ENCODE results near the gene HNF1A. TPM values are rescaled to one million over a fixed set of nuclear protein-coding genes. Genes with fewer than 3 reads are reported as not detected.
"Not testable (repeated sequence)": the region's sequence is repeated elsewhere in the genome, so short reads cannot be mapped to it uniquely, and the experiment has no call there.

HNF1A gene
- total RNA-seq, 2 experiments from 2014 or later: not detected

DNA sequence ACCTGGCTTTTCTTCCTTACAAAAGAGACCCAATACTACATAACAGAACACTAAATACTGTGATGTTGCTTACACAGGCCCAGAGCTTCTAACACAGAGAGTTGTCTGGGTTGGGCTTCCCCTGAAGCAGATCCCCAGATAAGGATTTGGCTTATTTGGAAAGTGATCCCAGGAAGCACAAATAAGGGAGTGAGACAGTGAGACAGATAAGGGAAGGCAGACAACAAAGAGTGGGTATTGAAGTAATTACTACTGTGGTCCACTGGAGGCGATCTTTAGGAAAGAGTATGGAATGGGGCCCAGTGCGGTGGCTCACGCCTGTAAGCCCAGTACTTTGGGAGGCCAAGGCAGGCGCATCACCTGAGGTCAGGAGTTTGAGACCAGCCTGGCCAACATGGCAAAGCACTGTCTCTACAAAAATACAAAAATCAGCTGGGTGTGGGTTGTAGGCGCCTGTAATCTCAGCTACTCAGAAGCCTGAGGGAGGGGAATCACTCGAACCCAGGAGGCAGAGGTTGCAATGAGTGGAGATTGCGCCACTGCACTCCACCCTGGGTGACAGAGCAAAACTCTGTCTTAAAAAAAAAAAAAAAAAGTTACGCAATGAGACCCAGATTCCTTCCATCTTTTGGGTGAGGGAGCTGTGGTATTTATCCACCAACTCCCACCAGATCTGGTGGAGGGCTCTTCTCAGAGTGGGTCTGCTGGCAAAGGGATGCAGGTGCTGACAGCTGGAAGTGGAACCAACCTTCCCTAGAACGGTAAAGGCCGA, 48.1 kb downstream of the HNF1A start:
- CTCF ChIA-PET: interaction anchor here (1.6 to 2.5 kb wide), 2 partner anchors 10 to 33 kb away, joined by 3 to 10 read pairs; partner anchors contain the start of gene C12orf43
- POLR2A ChIA-PET: interaction anchor here (1.1 kb wide), 1 partner anchor 735 kb away, joined by 3 read pairs; the partner anchor contains the start of gene RNU4-2

DNA sequence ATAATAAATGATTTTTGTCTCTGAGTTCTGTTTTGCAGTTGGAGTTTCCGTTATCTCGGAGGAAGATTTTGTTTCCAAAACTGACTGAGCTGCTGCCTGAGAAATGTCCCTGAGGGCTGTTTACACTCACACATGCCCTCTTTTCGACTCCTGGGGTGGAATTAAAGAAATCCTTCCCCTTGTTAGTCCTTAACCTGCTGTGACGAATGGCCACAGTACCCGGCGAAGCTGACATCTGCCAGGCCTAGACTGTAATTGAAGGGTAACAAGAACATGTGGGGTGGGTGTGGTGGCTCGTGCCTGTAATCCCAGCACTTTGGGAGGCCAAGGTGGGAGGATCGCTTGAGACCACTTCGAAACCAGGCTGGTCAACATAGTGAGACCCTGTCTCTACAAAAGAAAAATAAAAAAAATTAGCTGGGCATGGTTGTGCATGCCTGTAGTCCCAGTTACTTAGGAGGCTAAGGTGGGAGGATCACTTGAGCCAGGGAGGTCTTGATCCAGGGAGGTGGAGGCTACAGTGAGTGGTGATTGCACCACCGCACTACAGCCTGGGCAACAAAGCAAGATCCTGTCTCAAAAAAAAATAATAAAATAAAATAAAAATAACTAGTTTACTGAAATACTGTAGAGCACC, 52.4 kb downstream of the HNF1A start:
- CTCF ChIA-PET: no interaction called here
- POLR2A ChIA-PET: no interaction called here

DNA sequence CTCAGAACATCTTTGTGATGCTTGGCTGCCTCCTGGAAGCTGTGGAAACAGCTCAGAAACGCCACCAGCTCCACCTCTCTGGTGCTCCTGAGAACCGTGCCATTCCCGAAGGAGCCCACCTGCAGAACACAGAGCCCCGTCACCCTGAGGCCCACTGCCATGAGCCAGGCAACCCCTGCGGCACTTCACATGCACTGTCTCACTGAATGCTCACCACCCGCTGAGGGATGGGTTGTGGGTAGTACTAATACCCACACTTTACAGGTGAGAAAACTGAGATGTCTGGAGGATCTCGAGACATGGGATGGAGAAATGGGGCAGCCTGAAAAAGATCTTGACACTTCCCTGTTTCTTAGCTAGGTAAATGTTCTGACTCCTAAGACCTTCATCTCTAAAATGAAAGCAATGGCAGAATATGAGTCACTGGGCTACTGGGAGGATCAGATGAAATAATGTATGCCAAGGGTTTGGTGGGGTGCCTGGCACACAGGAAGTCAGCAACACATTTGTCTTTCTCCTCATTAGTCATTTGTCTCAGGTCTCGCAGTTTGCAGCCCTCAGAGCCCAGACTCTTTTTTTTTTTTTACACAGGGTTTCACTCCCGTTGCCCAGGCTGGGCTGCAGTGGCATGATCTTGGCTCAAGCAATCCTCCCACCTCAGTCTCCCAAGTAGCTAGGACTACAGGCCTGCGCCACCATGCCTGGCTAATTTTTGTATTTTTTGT, 55.4 kb downstream of the HNF1A start:
- ChIA-PET CTCF (interaction anchor here (0.9 to 1.2 kb wide), 4 partner anchors 16 to 191 kb away, joined by 3 to 6 read pairs (median 3); no protein-coding TSS in a partner anchor), POLR2A (interaction anchor here (0.6 to 1.6 kb wide), 4 partner anchors 27 to 743 kb away, joined by 3 to 13 read pairs (median 5); no protein-coding TSS in a partner anchor)

DNA sequence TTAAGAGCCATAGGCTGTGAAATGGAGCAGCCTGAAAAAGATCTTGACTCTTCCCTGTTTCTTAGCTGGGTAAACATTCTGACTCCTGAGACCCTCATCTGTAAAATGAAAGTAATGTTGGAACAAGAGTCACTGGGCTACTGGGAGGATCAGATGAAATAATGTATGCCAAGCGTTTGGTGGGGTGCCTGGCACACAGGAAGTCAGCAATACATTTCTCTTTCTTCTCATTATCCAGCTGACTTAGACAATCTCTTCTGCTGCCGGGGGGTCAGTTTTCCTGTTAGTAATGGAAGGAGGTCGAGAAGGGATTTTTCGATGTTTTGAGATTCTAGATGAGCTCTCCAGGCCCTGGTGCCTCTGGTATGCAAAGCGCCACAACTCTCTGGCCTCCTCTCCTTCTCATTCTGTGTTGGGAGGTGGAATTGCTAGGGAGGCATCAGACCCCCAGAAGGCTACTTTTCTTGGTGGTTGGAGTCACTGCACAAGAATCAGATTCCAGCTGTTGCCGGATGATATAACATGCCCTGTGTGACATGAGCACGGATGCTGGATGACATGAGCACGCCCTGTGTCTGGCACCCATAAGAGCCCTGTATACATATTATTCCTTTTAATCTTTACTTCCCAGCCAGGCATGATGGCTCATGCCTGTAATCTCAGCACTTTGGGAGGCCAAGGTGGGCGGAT, 56.4 kb downstream of the HNF1A start:
- POLR2A ChIA-PET: interaction anchor here (0.6 to 1.6 kb wide), 4 partner anchors 26 to 744 kb away, joined by 3 to 13 read pairs (median 5); no protein-coding TSS in a partner anchor

DNA sequence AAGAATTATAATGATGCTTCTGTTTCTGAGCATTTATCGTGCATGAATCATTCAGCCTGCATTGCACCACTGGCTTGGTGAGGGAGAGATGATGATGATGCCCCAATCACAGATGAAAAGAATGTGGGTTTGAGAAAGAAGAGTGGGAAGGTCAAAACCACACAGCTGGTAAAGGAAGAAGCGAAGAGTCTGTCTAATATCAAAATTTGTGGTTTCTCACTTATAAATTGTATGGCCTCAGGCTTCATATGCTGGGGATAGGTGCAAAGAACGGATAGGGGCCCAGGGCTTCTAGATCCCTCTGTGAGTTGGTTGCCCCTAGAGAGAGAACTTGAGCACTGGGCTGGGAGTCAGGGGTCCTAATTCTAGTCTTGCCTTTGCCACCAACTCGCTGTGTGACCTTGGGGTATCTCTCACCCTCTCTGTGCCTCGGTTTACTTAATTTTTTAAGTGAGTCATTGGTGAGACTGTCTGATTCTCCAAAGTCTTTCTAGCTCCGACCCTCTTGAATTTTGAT, 58.5 kb downstream of the HNF1A start:
- ChIA-PET POLR2A (interaction anchor here (0.5 to 0.8 kb wide), 2 partner anchors 22 to 77 kb away, joined by 5 to 8 read pairs; no protein-coding TSS in a partner anchor), CTCF (interaction anchor here (3.2 kb wide), 1 partner anchor 23 kb away, joined by 17 read pairs; no protein-coding TSS in a partner anchor)

More for the DNA sequence above, 56.4 kb downstream of the HNF1A start:
- CTCF ChIA-PET: interaction anchor here (1.0 to 1.1 kb wide), 2 partner anchors 15 to 60 kb away, joined by 3 to 6 read pairs; no protein-coding TSS in a partner anchor

DNA sequence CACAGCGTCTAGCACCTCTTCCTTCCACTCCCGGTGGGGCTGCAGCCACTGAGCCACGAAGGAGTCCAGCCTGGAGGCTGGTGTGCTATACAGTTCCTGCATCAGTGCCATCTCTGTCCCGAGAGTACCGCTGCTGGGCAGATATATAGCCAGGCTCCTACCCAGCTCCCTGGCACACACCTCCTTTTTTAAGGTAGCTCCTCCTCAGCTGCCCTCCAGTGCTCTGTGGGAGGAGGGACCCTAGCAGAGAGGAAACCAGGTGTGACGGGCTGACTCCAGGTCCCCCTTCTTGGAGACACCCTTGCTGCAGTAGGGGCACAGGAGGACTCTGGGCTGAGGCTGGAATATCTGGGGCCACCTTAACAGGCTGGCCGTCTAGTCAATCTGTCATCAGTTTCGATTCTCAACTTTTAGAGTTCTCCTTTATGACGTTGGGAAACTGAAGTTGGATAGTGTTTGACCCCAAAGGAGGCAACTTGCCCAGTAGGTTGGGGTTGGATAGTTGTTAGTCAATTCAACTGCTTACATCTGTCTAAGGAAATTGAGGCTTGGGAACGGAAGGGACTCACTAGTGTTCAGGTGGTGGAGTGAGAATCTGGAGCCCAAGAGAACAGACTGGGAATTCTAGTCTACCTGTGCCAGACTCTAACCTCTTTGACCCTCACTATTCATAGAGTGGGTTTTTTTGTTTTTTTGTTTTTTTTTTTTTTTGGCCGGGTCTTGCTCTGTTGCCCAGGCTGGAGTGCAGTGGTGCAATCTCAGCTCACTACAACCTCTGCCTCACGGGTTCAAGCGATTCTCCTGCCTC, 60.7 kb downstream of the HNF1A start, which contains the start of gene OASL:
Gene OASL (minus strand): TSS at position 386 of the 808 bp plus-strand sequence. CDS start 275 bp downstream, at position 111.
- CTCF ChIA-PET: interaction anchor here (1.0 to 3.2 kb wide), 2 partner anchors 20 to 34 kb away, joined by 4 to 17 read pairs; no protein-coding TSS in a partner anchor
- POLR2A ChIA-PET: no interaction called here

DNA sequence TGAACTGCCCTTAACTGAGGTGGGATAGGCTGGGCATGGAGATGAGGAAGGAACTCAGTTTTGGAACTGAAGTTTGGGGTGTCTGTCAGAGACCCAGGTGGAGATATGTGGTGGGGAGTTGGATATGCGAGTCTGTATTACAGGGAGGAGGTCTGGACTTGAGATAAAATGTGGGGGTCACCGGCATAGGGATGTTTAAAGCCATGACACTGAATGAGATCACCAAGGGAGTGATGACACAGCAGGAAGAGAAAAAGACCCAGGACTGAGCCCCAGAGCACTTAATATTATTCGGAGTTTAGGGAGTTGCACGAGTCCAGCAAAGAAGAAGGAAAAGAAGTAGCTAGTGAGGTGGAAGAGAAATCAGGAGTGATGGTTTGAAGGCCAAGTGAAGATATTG, 64.7 kb downstream of the HNF1A start:
- ChIA-PET POLR2A (no interaction called here), CTCF (no interaction called here)

DNA sequence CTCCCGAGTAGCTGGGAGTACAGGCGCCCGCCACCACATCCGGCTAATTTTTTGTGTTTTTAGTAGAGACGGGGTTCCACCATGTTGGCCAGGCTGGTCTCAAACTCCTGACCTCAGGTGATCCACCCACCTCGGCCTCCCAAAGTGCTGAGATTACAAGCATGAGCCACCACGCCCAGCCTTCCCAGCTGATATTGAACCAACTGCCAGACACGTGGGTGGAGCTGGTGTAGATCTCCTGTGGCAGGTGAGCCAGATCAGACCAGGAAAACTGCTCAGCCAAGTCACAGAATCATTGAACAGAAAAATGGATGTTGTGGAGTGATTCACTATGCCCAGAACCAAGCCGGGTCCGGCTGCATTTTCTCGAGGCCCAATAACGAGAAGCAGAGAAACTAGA, 69.1 kb downstream of the HNF1A start:
- CTCF ChIA-PET: interaction anchor here (1.9 kb wide), 1 partner anchor 13 kb away, joined by 5 read pairs; no protein-coding TSS in a partner anchor
- POLR2A ChIA-PET: not testable (repeated sequence)

DNA sequence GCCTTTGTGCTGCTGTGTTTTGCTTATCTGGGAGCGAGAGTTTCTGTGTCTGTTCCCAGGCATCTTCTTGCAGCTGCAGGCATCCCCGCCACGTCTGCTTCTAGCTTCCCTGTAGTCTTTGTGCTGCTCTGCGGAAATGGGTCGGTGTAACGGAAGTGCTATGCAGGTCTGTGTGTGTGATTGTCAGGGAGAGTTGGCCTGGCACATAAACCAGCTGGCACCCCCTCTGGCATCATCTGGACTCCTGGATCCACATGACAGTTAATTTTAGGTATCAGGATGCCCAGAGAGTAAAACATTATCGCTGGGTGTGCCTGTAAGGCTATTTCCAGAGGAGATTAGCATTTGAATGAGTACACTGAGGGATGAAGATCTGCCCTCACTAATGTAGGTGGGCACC, 70.1 kb downstream of the HNF1A start:
- ChIA-PET CTCF (interaction anchor here (0.6 to 1.2 kb wide), 3 partner anchors 19 to 399 kb away, joined by 3 to 4 read pairs (median 3); no protein-coding TSS in a partner anchor), POLR2A (interaction anchor here (0.6 kb wide), 1 partner anchor 135 kb away, joined by 5 read pairs; no protein-coding TSS in a partner anchor)

DNA sequence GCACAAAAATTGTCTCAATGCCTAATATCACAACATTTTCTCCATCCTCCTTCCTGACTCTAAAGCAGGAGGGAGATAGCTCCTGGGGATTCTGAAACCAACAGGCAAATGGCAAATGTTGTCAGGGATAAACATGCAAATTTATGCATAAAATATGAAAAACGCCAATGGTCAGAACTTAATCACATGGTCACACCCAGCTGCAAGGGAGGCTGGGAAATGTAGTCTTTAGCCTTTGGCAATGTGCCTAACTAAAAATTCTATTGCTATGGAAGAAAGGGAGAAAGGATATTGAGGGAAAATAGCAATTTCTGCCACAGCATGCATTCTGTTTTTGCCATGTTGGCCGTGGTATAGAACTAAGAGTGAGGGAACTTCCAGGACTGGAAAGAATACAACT, 72.4 kb downstream of the HNF1A start:
- ChIA-PET POLR2A (no interaction called here), CTCF (interaction anchor here (0.6 to 1.5 kb wide), 3 partner anchors 16 to 45 kb away, joined by 3 to 6 read pairs (median 3); no protein-coding TSS in a partner anchor)

Other genes starting within 250 kb of the HNF1A start
- gene SPPL3, start 74.2 kb upstream of the HNF1A start, total RNA-seq: 10 to 100 TPM; 30.6 to 31.0 TPM
- gene C12orf43, start 37.9 kb downstream of the HNF1A start, total RNA-seq: 10 to 100 TPM; 34.9 to 35.2 TPM
- gene OASL, start 60.7 kb downstream of the HNF1A start, total RNA-seq: 1 to 10 TPM; 3.0 to 3.3 TPM
- 1 to 10 TPM; 3.4 to 5.0 TPM for gene P2RX7, start 154.3 kb downstream of the HNF1A start, total RNA-seq
- 10 to 100 TPM; 30.7 to 35.0 TPM for gene P2RX4, start 231.6 kb downstream of the HNF1A start, total RNA-seq